ENCODE measurements around the gene UBA3.

GRCh38 chr3:69119681-69120080, 39.5 kb upstream of the UBA3 start:
- TF ChIP-seq EP300 (IDR thresholded peaks at IDR 0.05) = no peak
- TF ChIP-seq POLR2AphosphoS5 (IDR thresholded peaks at IDR 0.05) = no peak

Measured in suprapubic skin (tissue), 4 donors.